ENCODE measurements around the gene AKT3. TPM values are rescaled to one million over a fixed set of nuclear protein-coding genes. Genes with fewer than 3 reads are reported as not detected.
"Not testable (repeated sequence)": the region's sequence is repeated elsewhere in the genome, so short reads cannot be mapped to it uniquely, and the experiment has no call there.

The AKT3 gene
- total RNA-seq, 2 experiments from 2014 or later = 36.9 to 38.7 TPM

- ChIA-PET POLR2A (no interaction called here), CTCF (interaction anchor here (0.7 to 1.5 kb wide), 2 partner anchors 10 to 34 kb away, joined by 3 to 4 read pairs; no protein-coding TSS in a partner anchor)
Measured at GRCh38 chr1:243792891-243793290, 57.2 kb downstream of the AKT3 start.

- CTCF ChIA-PET = interaction anchor here (0.7 kb wide), 1 partner anchor 33 kb away, joined by 3 read pairs; no protein-coding TSS in a partner anchor
- POLR2A ChIA-PET = no interaction called here
Measured at GRCh38 chr1:243792401-243792800, 57.6 kb downstream of the AKT3 start.

- ChIA-PET CTCF (interaction anchor here (0.7 kb wide), 1 partner anchor 33 kb away, joined by 3 read pairs; no protein-coding TSS in a partner anchor), POLR2A (no interaction called here)
Measured at GRCh38 chr1:243791586-243792267, 58.3 kb downstream of the AKT3 start.

- CTCF ChIA-PET = no interaction called here
- POLR2A ChIA-PET = no interaction called here
Measured at GRCh38 chr1:243790404-243790803, 59.6 kb downstream of the AKT3 start.

GRCh38 chr1:243786531-243786930, 63.5 kb downstream of the AKT3 start:
- POLR2A ChIA-PET = interaction anchor here (0.7 kb wide), 1 partner anchor 9 kb away, joined by 8 read pairs; no protein-coding TSS in a partner anchor
- CTCF ChIA-PET = interaction anchor here (0.7 kb wide), 1 partner anchor 16 kb away, joined by 3 read pairs; no protein-coding TSS in a partner anchor

- CTCF ChIA-PET = no interaction called here
- POLR2A ChIA-PET = no interaction called here
Measured at GRCh38 chr1:243784506-243784905, 65.5 kb downstream of the AKT3 start.

GRCh38 chr1:243783714-243784113, 66.3 kb downstream of the AKT3 start:
- POLR2A ChIA-PET = no interaction called here
- CTCF ChIA-PET = interaction anchor here (0.6 kb wide), 1 partner anchor 34 kb away, joined by 3 read pairs; no protein-coding TSS in a partner anchor

GRCh38 chr1:243772361-243773050, 77.5 kb downstream of the AKT3 start:
- CTCF ChIA-PET, POLR2A ChIA-PET: not testable (repeated sequence)

- CTCF ChIA-PET = interaction anchor here (0.7 kb wide), 1 partner anchor 216 kb away, joined by 4 read pairs; no protein-coding TSS in a partner anchor
Measured at GRCh38 chr1:243770860-243771259, 79.2 kb downstream of the AKT3 start.

GRCh38 chr1:243765676-243766075, 84.4 kb downstream of the AKT3 start:
- CTCF ChIA-PET = no interaction called here

More at GRCh38 chr1:243770860-243771259, 79.2 kb downstream of the AKT3 start:
- POLR2A ChIA-PET = no interaction called here

GRCh38 chr1:243763806-243764205, 86.2 kb downstream of the AKT3 start:
- POLR2A ChIA-PET = no interaction called here
- CTCF ChIA-PET = no interaction called here

More at GRCh38 chr1:243765676-243766075, 84.4 kb downstream of the AKT3 start:
- POLR2A ChIA-PET = no interaction called here

GRCh38 chr1:243758647-243759046, 91.4 kb downstream of the AKT3 start:
- POLR2A ChIA-PET = no interaction called here
- CTCF ChIA-PET = interaction anchor here (1.3 kb wide), 1 partner anchor 34 kb away, joined by 3 read pairs; no protein-coding TSS in a partner anchor

- ChIA-PET POLR2A (no interaction called here), CTCF (no interaction called here)
Measured at GRCh38 chr1:243756529-243756928, 93.5 kb downstream of the AKT3 start.

- ChIA-PET POLR2A (no interaction called here), CTCF (interaction anchor here (0.7 kb wide), 1 partner anchor 43 kb away, joined by 3 read pairs; no protein-coding TSS in a partner anchor)
Measured at GRCh38 chr1:243754348-243754747, 95.7 kb downstream of the AKT3 start.

- ChIA-PET CTCF (no interaction called here), POLR2A (no interaction called here)
Measured at GRCh38 chr1:243751506-243751905, 98.5 kb downstream of the AKT3 start.

- ChIA-PET CTCF (no interaction called here), POLR2A (no interaction called here)
Measured at GRCh38 chr1:243748706-243749283, 101.2 kb downstream of the AKT3 start.

- ChIA-PET CTCF (no interaction called here), POLR2A (interaction anchor here (0.6 to 0.7 kb wide), 2 partner anchors 9 to 11 kb away, joined by 3 read pairs; no protein-coding TSS in a partner anchor)
Measured at GRCh38 chr1:243748227-243748626, 101.8 kb downstream of the AKT3 start.

- ChIA-PET POLR2A (no interaction called here), CTCF (no interaction called here)
Measured at GRCh38 chr1:243746751-243747150, 103.3 kb downstream of the AKT3 start.

GRCh38 chr1:243745356-243745755, 104.7 kb downstream of the AKT3 start:
- POLR2A ChIA-PET = no interaction called here
- CTCF ChIA-PET = no interaction called here

GRCh38 chr1:243742819-243743218, 107.2 kb downstream of the AKT3 start:
- CTCF ChIA-PET = interaction anchor here (0.5 kb wide), 1 partner anchor 27 kb away, joined by 3 read pairs; no protein-coding TSS in a partner anchor
- POLR2A ChIA-PET = no interaction called here
